Right kidney (tissue), 1 donor: ENCODE results near the gene REEP6.
"Not testable (repeated sequence)": the region's sequence is repeated elsewhere in the genome, so short reads cannot be mapped to it uniquely, and the experiment has no call there.

Experiments
- DNase-seq: peaks from one replicate; pipeline ENCODE4 v3.0.0-alpha.2; 2016

Gene REEP6

GRCh38 chr19:1524287-1524971, 33.4 kb downstream of the REEP6 start:
- DNase-seq, result no peak

GRCh38 chr19:1524972-1525325, 34.0 kb downstream of the REEP6 start:
- DNase-seq, result no peak

GRCh38 chr19:1525343-1525742, 34.4 kb downstream of the REEP6 start:
- no peak for DNase-seq

- no peak for DNase-seq
Measured at GRCh38 chr19:1526066-1526778, 35.2 kb downstream of the REEP6 start.

- DNase-seq, result no peak
Measured at GRCh38 chr19:1526979-1527649, 36.1 kb downstream of the REEP6 start.

GRCh38 chr19:1527650-1528309, 36.8 kb downstream of the REEP6 start:
- no peak for DNase-seq

GRCh38 chr19:1528596-1529429, 37.8 kb downstream of the REEP6 start:
- no peak for DNase-seq

GRCh38 chr19:1529430-1529816, 38.4 kb downstream of the REEP6 start:
- no peak for DNase-seq

GRCh38 chr19:1530856-1531255, 39.9 kb downstream of the REEP6 start:
- DNase-seq, result not testable (repeated sequence)

GRCh38 chr19:1531587-1531986, 40.6 kb downstream of the REEP6 start:
- DNase-seq, result no peak

GRCh38 chr19:1532003-1532402, 41.0 kb downstream of the REEP6 start:
- DNase-seq, result no peak

- DNase-seq, result no peak
Measured at GRCh38 chr19:1533510-1534150, 42.6 kb downstream of the REEP6 start.

- no peak for DNase-seq
Measured at GRCh38 chr19:1534972-1535371, 44.0 kb downstream of the REEP6 start.

- DNase-seq, result not testable (repeated sequence)
Measured at GRCh38 chr19:1535699-1536098, 44.7 kb downstream of the REEP6 start.

GRCh38 chr19:1538978-1539377, 48.0 kb downstream of the REEP6 start:
- no peak for DNase-seq

GRCh38 chr19:1539749-1540148, 48.8 kb downstream of the REEP6 start:
- not testable (repeated sequence) for DNase-seq

- DNase-seq, result no peak
Measured at GRCh38 chr19:1540365-1540925, 49.5 kb downstream of the REEP6 start.
